CD4-positive, alpha-beta T cell (primary cell): Measurements from ENCODE around the gene GPC5. TPM values are rescaled to one million over a fixed set of nuclear protein-coding genes. Genes with fewer than 3 reads are reported as not detected.
"Not testable (repeated sequence)": the region's sequence is repeated elsewhere in the genome, so short reads cannot be mapped to it uniquely, and the experiment has no call there.

ENCODE experiments used
- ATAC-seq: fragments of 200-7000 bp; cut with Tn5 transposase; one replicate; pipeline ENCODE4 v1.10.0; 2022; ENCODE audit warnings: mild to moderate bottlenecking; ENCODE audit not compliant: poor library complexity
- CTCF ChIA-PET: fragments of 350-600 bp; sonication (Branson Sonifier 250); formaldehyde crosslinking; loops from one replicate; lab custom pipeline; 2021; ENCODE audit warnings: antibody characterized with exemption, inconsistent platforms; lab: Charles Lee
- POLR2A ChIA-PET: fragments of 350-600 bp; sonication (Branson Sonifier 250); formaldehyde crosslinking; loops from one replicate; lab custom pipeline; 2021; ENCODE audit warnings: antibody characterized with exemption, inconsistent platforms; lab: Charles Lee
- DNase-seq, 14 experiments: peaks; one replicate each; pipeline ENCODE4 v3.0.0-alpha.2; 2013 to 2020; ENCODE audit warnings: mixed read lengths in 2 of 14
- H3K27ac ChIP-seq, 2 donors: one replicate each; pipeline versions ENCODE4 v1.5.1 to v1.7.0; 2013; ENCODE audit warnings: low read length in 2 of 2, low read depth in 1 of 2, mild to moderate bottlenecking in 1 of 2
- H3K27me3 ChIP-seq, 2 experiments: 1 replicate in 1 of 2; 2 replicates in 1 of 2; pipeline versions ENCODE4 v1.6.1 to v1.7.0; 2013; ENCODE audit warnings: low read length in 2 of 2, control low read depth in 1 of 2, mild to moderate bottlenecking in 1 of 2, moderate library complexity in 1 of 2; ENCODE audit not compliant: insufficient read depth in 2 of 2, control insufficient read depth in 1 of 2
- H3K36me3 ChIP-seq: one replicate; pipeline ENCODE4 v1.6.1; 2013; ENCODE audit warnings: low read length, control low read depth; ENCODE audit not compliant: insufficient read depth
- H3K4me1 ChIP-seq: one replicate; pipeline ENCODE4 v1.6.1; 2013; ENCODE audit warnings: low read length, control low read depth; ENCODE audit not compliant: insufficient read depth
- H3K4me3 ChIP-seq: one replicate; pipeline ENCODE4 v1.5.1; 2013; ENCODE audit warnings: mild to moderate bottlenecking, low read length, moderate library complexity
- H3K9me3 ChIP-seq, 2 experiments: 1 replicate in 1 of 2; 2 replicates in 1 of 2; pipeline versions ENCODE4 v1.6.1 to v1.7.0; 2013; ENCODE audit warnings: low read length in 2 of 2, mild to moderate bottlenecking in 2 of 2, control low read depth in 1 of 2, moderate library complexity in 1 of 2; ENCODE audit not compliant: control insufficient read depth in 1 of 2, insufficient read depth in 1 of 2
- H3K27ac Mint-ChIP-seq: one replicate; pipeline ENCODE4 v1.8.0; 2020; ENCODE audit warnings: mixed read lengths
- H3K27me3 Mint-ChIP-seq: one replicate; pipeline ENCODE4 v1.8.0; 2021; ENCODE audit warnings: mixed read lengths
- H3K36me3 Mint-ChIP-seq: one replicate; pipeline ENCODE4 v1.8.0; 2021; ENCODE audit warnings: low read depth, mixed read lengths
- H3K4me1 Mint-ChIP-seq: one replicate; pipeline ENCODE4 v1.8.0; 2021; ENCODE audit warnings: low read depth, mixed read lengths
- H3K4me3 Mint-ChIP-seq: one replicate; pipeline ENCODE4 v1.8.0; 2020; ENCODE audit warnings: mild to moderate bottlenecking, mixed read lengths
- H3K9me3 Mint-ChIP-seq: one replicate; pipeline ENCODE4 v1.8.0; 2020; ENCODE audit warnings: mixed read lengths
- CTCF ChIP-seq: fragments of 200-600 bp; IDR thresholded peaks from one replicate; pipeline ENCODE4 v1.8.0; 2022; ENCODE audit warnings: antibody characterized with exemption, mild to moderate bottlenecking
- intact Hi-C, 2 experiments: fragments of 100-400 bp; cut with DNase I in 1 of 2; cut with micrococcal nuclease in 1 of 2; formaldehyde crosslinking; loops; one replicate each; pipeline versions ENCODE4 v1.15.1 to v1.9.0; 2023 to 2025; cut with DNase I, micrococcal nuclease
- total RNA-seq, 174 experiments: library from RNA in 2 of 174; stranded (reverse) in 2 of 174; gene quantifications; one replicate each; pipeline ENCODE4 v1.2.3 and lab custom pipeline; 2021 to 2026

The GPC5 gene
- total RNA-seq, 2 experiments from 2014 or later, result not detected

GRCh38 chr13:91664039-91664438, 265.6 kb downstream of the GPC5 start:
- Histone ChIP-seq H3K27ac (no peak overlapping the region), H3K4me1 (no peaks in the 10 kb centered on the region), H3K27me3 (no peaks in the 10 kb centered on the region), H3K4me3 (no peak overlapping the region), H3K36me3 (no peaks in the 10 kb centered on the region), H3K9me3 (no peaks in the 10 kb centered on the region)
- intact Hi-C loops, result no loop called here
- TF ChIP-seq CTCF, result no peak
- Mint-ChIP-seq H3K36me3 (no peaks in the 10 kb centered on the region), H3K9me3 (no peaks in the 10 kb centered on the region), H3K4me3 (no peak overlapping the region), H3K4me1 (no peaks in the 10 kb centered on the region), H3K27ac (no peak overlapping the region), H3K27me3 (no peaks in the 10 kb centered on the region)
- POLR2A ChIA-PET, result no interaction called here
- no peak for DNase-seq
- CTCF ChIA-PET, result no interaction called here
- ATAC-seq, result no peak

- H3K9me3 Mint-ChIP-seq, result no peaks in the 10 kb centered on the region
- ChIA-PET POLR2A (no interaction called here), CTCF (no interaction called here)
- TF ChIP-seq CTCF, result no peak
- H3K27me3 Mint-ChIP-seq, result no peaks in the 10 kb centered on the region
- H3K36me3 Mint-ChIP-seq, result no peaks in the 10 kb centered on the region
- no peak overlapping the region for H3K4me3 Mint-ChIP-seq
- H3K27ac ChIP-seq, result no peak overlapping the region
- ATAC-seq, result no peak
- H3K4me1 ChIP-seq, result no peaks in the 10 kb centered on the region
- no peaks in the 10 kb centered on the region for H3K9me3 ChIP-seq
- no peaks in the 10 kb centered on the region for H3K27me3 ChIP-seq
- H3K4me3 ChIP-seq, result no peak overlapping the region
- H3K36me3 ChIP-seq, result no peaks in the 10 kb centered on the region
- H3K4me1 Mint-ChIP-seq, result no peaks in the 10 kb centered on the region
- no peak overlapping the region for H3K27ac Mint-ChIP-seq
- intact Hi-C loops, result no loop called here
- no peak for DNase-seq
Observed at GRCh38 chr13:91667486-91667885, 269.1 kb downstream of the GPC5 start.

- no peaks in the 10 kb centered on the region for H3K4me1 ChIP-seq
- H3K27ac ChIP-seq, result no peak overlapping the region
- Mint-ChIP-seq H3K4me3 (no peak overlapping the region), H3K27ac (no peak overlapping the region), H3K27me3 (no peaks in the 10 kb centered on the region), H3K9me3 (no peaks in the 10 kb centered on the region), H3K36me3 (no peaks in the 10 kb centered on the region), H3K4me1 (no peaks in the 10 kb centered on the region)
- H3K36me3 ChIP-seq, result no peaks in the 10 kb centered on the region
- no peak overlapping the region for H3K4me3 ChIP-seq
- H3K9me3 ChIP-seq, result no peaks in the 10 kb centered on the region
- intact Hi-C loops, result no loop called here
- CTCF ChIA-PET, result no interaction called here
- H3K27me3 ChIP-seq, result no peaks in the 10 kb centered on the region
- TF ChIP-seq CTCF, result no peak
- POLR2A ChIA-PET, result no interaction called here
- no peak for ATAC-seq
- DNase-seq, result no peak
Observed at GRCh38 chr13:91668866-91669495, 270.6 kb downstream of the GPC5 start.

GRCh38 chr13:91674347-91674746, 275.9 kb downstream of the GPC5 start:
- CTCF ChIA-PET, H3K4me3 Mint-ChIP-seq, H3K9me3 Mint-ChIP-seq, H3K27ac ChIP-seq, H3K36me3 ChIP-seq, H3K27ac Mint-ChIP-seq, H3K4me1 ChIP-seq, intact Hi-C loops, POLR2A ChIA-PET, H3K4me1 Mint-ChIP-seq, DNase-seq, H3K36me3 Mint-ChIP-seq, H3K9me3 ChIP-seq, ATAC-seq, H3K4me3 ChIP-seq, H3K27me3 ChIP-seq, H3K27me3 Mint-ChIP-seq: not testable (repeated sequence)
